ENCODE results near the gene PTN. TPM values are rescaled to one million over a fixed set of nuclear protein-coding genes. Genes with fewer than 3 reads are reported as not detected.

PTN gene
- total RNA-seq, 1 donor from 2014 or later: 11.1 TPM

DNA sequence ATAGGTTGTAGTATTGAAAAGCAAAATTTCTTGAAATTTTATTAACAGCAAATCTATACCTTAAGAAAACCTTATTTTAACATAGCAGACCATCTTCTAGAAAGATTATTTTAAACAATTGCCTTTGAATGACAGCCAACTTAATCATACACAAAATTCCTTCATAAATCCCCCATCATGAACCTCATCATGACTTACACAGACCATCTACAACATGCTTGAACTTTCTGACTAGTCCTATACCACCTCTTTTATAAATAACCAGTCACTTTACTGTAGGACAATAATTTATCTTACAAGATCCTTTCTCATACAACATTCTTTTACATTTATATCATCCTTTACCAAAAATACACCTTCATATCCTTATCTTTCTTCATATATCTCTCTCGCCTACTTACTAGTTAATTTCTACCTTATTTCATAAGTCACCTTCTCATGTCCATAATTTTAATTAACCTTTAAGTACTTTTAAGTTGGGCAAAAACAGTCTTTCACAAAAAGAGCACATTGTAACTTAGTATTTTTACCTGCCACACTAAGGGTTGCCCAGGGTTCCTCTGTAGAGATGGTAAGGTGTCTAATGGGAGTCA is 16.6 kb upstream of the PTN start:
- H3K27me3 ChIP-seq (ENCODE audit: insufficient read depth, low read length): no peaks in the 10 kb centered on the region
- H3K79me2 ChIP-seq (ENCODE audit: insufficient read depth, low read length): no peaks in the 10 kb centered on the region
- DNase-seq (ENCODE audit: low read depth): peak; percentile 10
- no peaks in the 10 kb centered on the region for H3K4me1 ChIP-seq (ENCODE audit: insufficient read depth, low read length)
- no peak for FAIRE-seq
- Mint-ChIP-seq H3K27me3 (ENCODE audit: low read depth, unreplicated experiment) (no peaks in the 10 kb centered on the region), H3K9me3 (ENCODE audit: unreplicated experiment) (peaks cover 33% of the 10 kb centered on the region), H3K36me3 (ENCODE audit: low read depth, unreplicated experiment) (no peaks in the 10 kb centered on the region), H3K4me3 (ENCODE audit: unreplicated experiment) (no peak overlapping the region), H3K4me1 (ENCODE audit: low read depth, unreplicated experiment) (no peaks in the 10 kb centered on the region), H3K27ac (ENCODE audit: unreplicated experiment) (no peak overlapping the region)
- no peak overlapping the region for H3K4me2 ChIP-seq (ENCODE audit: low read length)
- H4K20me1 ChIP-seq (ENCODE audit: insufficient read depth, low read length): no peaks in the 10 kb centered on the region
- no peaks in the 10 kb centered on the region for H3K36me3 ChIP-seq (ENCODE audit: insufficient read depth, low read length)
- H2AFZ ChIP-seq (ENCODE audit: low read depth, low read length): no peak overlapping the region
- TF ChIP-seq, protein P1, sequence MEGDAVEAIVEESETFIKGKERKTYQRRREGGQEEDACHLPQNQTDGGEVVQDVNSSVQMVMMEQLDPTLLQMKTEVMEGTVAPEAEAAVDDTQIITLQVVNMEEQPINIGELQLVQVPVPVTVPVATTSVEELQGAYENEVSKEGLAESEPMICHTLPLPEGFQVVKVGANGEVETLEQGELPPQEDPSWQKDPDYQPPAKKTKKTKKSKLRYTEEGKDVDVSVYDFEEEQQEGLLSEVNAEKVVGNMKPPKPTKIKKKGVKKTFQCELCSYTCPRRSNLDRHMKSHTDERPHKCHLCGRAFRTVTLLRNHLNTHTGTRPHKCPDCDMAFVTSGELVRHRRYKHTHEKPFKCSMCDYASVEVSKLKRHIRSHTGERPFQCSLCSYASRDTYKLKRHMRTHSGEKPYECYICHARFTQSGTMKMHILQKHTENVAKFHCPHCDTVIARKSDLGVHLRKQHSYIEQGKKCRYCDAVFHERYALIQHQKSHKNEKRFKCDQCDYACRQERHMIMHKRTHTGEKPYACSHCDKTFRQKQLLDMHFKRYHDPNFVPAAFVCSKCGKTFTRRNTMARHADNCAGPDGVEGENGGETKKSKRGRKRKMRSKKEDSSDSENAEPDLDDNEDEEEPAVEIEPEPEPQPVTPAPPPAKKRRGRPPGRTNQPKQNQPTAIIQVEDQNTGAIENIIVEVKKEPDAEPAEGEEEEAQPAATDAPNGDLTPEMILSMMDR (IDR thresholded peaks at IDR 0.05; ENCODE audit: insufficient read depth, low read depth, low read length): no peak
- no peak for TF ChIP-seq EZH2 (IDR thresholded peaks at IDR 0.05; ENCODE audit: insufficient read depth, low read length)
- H3K4me3 ChIP-seq (ENCODE audit: insufficient read depth, low read depth, low read length): no peak overlapping the region
- H3K27ac ChIP-seq (ENCODE audit: low read depth, low read length): no peak overlapping the region
- H3K9me3 ChIP-seq (ENCODE audit: insufficient read depth, low read depth, low read length): peaks cover 20% of the 10 kb centered on the region
- no peak overlapping the region for H3K9ac ChIP-seq (ENCODE audit: low read length)

DNA sequence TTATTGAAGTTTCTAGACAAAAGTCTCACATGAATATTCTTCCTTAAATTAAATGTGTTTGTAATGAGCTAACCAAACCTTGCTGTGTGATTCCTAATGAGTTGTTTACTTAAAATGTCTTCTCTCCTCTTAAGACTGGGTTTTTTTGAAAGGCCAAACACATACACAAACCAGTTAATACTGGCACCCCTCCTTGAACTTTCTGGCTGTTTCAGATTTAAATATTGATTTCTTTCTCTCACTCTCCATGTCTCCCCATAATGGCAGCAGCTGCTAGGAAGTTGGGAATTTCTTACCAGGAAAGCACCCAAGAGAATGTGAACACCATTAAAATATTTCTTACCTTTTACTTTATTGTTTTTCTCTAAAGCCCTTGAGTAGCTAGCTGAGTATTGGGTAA is 11.4 kb upstream of the PTN start:
- H2AFZ ChIP-seq (ENCODE audit: low read depth, low read length): no peak overlapping the region
- no peaks in the 10 kb centered on the region for H3K36me3 ChIP-seq (ENCODE audit: insufficient read depth, low read length)
- H3K4me1 Mint-ChIP-seq (ENCODE audit: low read depth, unreplicated experiment): no peaks in the 10 kb centered on the region
- H3K4me3 Mint-ChIP-seq (ENCODE audit: unreplicated experiment): no peak overlapping the region
- H3K4me3 ChIP-seq (ENCODE audit: insufficient read depth, low read depth, low read length): no peak overlapping the region
- no peak overlapping the region for H3K27ac ChIP-seq (ENCODE audit: low read depth, low read length)
- H3K9me3 Mint-ChIP-seq (ENCODE audit: unreplicated experiment): peaks cover 11% of the 10 kb centered on the region
- no peak overlapping the region for H3K4me2 ChIP-seq (ENCODE audit: low read length)
- peaks cover 10% of the 10 kb centered on the region for H3K9me3 ChIP-seq (ENCODE audit: insufficient read depth, low read depth, low read length)
- FAIRE-seq: no peak
- no peaks in the 10 kb centered on the region for H3K36me3 Mint-ChIP-seq (ENCODE audit: low read depth, unreplicated experiment)
- no peak overlapping the region for H3K27ac Mint-ChIP-seq (ENCODE audit: unreplicated experiment)
- TF ChIP-seq, protein P1 (IDR thresholded peaks at IDR 0.05; ENCODE audit: insufficient read depth, low read depth, low read length): no peak
- no peak for TF ChIP-seq EZH2 (IDR thresholded peaks at IDR 0.05; ENCODE audit: insufficient read depth, low read length)
- H3K4me1 ChIP-seq (ENCODE audit: insufficient read depth, low read length): peaks cover 3% of the 10 kb centered on the region
- no peak overlapping the region for H3K9ac ChIP-seq (ENCODE audit: low read length)
- DNase-seq (ENCODE audit: low read depth): no peak
- H3K79me2 ChIP-seq (ENCODE audit: insufficient read depth, low read length): no peaks in the 10 kb centered on the region
- no peaks in the 10 kb centered on the region for H3K27me3 ChIP-seq (ENCODE audit: insufficient read depth, low read length)
- H3K27me3 Mint-ChIP-seq (ENCODE audit: low read depth, unreplicated experiment): no peaks in the 10 kb centered on the region
- H4K20me1 ChIP-seq (ENCODE audit: insufficient read depth, low read length): no peaks in the 10 kb centered on the region

DNA sequence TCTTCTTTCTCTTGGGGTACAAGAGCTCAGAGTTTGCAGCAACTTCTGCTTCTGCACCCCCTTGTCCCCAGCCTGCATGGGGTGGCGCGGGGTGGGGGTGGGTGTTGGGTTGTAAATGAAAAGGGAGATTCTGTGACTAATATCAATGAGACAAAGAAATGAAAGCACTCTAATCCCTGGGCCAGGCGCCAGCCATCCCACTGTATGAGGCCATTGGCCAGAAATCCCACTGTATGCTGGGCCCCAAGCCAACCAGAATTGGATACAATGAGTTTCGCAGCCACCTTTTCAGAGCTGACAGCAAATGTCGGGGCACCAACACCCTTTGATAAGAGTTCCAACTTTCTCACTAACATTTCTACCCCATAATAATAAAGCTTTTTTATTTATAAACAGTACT is 10.9 kb upstream of the PTN start:
- no peak for FAIRE-seq
- Mint-ChIP-seq H3K27ac (ENCODE audit: unreplicated experiment) (no peak overlapping the region), H3K9me3 (ENCODE audit: unreplicated experiment) (peaks cover 11% of the 10 kb centered on the region), H3K4me1 (ENCODE audit: low read depth, unreplicated experiment) (no peaks in the 10 kb centered on the region), H3K36me3 (ENCODE audit: low read depth, unreplicated experiment) (no peaks in the 10 kb centered on the region), H3K4me3 (ENCODE audit: unreplicated experiment) (no peak overlapping the region), H3K27me3 (ENCODE audit: low read depth, unreplicated experiment) (no peaks in the 10 kb centered on the region)
- H4K20me1 ChIP-seq (ENCODE audit: insufficient read depth, low read length): no peaks in the 10 kb centered on the region
- peaks cover 8% of the 10 kb centered on the region for H3K9me3 ChIP-seq (ENCODE audit: insufficient read depth, low read depth, low read length)
- no peaks in the 10 kb centered on the region for H3K79me2 ChIP-seq (ENCODE audit: insufficient read depth, low read length)
- peak; percentile 61 for DNase-seq (ENCODE audit: low read depth)
- no peak overlapping the region for H3K27ac ChIP-seq (ENCODE audit: low read depth, low read length)
- H3K4me3 ChIP-seq (ENCODE audit: insufficient read depth, low read depth, low read length): no peak overlapping the region
- no peak overlapping the region for H2AFZ ChIP-seq (ENCODE audit: low read depth, low read length)
- no peaks in the 10 kb centered on the region for H3K36me3 ChIP-seq (ENCODE audit: insufficient read depth, low read length)
- no peaks in the 10 kb centered on the region for H3K27me3 ChIP-seq (ENCODE audit: insufficient read depth, low read length)
- H3K9ac ChIP-seq (ENCODE audit: low read length): no peak overlapping the region
- H3K4me2 ChIP-seq (ENCODE audit: low read length): peak overlapping the region; percentile 38
- TF ChIP-seq EZH2 (IDR thresholded peaks at IDR 0.05; ENCODE audit: insufficient read depth, low read length): no peak
- TF ChIP-seq, protein P1 (IDR thresholded peaks at IDR 0.05; ENCODE audit: insufficient read depth, low read depth, low read length): no peak
- peaks cover 3% of the 10 kb centered on the region for H3K4me1 ChIP-seq (ENCODE audit: insufficient read depth, low read length)
